HG03025 (cell line): ENCODE results near the gene LRRC28.

ENCODE experiments used
- ATAC-seq: cut with Tn5 transposase; IDR thresholded peaks from one replicate; pipeline ENCODE4 v1.9.1; 2021; ENCODE audit warnings: mild to moderate bottlenecking, moderate library complexity; ENCODE audit not compliant: unreplicated experiment, low FRiP score

Gene LRRC28

DNA sequence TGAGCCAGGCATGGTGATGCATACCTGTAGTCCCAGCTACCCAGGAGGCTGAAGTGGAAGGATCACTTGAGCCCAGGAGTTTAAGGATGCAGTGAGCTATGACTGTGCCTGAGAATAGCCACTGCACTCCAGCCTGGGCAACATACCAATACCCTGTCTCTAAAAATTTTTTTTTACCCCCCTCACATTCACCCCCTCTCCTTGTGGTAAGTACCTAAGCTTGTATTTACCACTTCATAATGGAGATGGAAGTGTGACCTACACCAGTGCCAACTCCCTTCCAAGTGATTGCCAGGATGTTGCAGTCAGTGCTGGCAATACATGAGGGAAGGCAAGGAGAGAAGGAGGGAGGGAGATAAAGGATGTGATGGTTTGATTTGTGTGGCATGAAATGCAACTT is 84.2 kb downstream of the LRRC28 start:
- no peak for ATAC-seq

DNA sequence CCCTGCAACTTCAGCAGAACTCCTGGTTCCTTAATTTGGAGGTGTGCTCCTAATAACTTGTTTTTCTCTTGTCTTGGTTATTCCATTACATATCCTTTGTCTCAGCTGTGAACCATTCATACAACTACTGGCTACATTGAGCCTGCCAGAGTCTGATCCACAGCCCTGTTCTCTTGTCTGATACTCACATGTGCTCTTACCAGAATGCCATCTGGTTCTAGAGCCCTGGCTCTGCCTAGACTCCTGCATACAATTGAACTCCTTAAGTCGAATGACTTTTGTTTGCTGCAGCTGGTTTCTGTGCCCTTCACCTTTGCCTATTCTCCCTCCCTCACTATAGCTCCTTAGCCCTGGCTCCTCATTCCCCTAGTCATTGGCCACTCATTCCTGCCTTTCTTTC is 85.5 kb downstream of the LRRC28 start:
- ATAC-seq: no peak

DNA sequence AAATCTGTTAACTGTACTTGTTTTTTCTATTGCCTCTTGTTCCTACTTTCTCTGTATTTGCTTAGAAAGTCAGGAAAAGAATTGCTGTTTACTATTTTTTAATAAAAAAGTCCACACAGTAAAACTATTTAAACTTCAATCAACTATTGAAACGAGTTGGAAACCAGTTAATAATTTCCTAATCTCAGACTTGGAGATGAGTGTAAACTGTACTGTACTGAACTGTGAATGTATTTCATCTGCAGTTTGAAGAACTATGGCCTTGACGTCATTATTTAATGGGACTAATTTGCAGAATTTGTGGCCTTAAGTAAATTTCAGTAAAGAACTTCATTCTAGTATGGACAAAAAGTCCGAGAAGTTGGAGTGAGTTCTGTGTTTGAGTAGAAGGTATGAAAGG is 89.1 kb downstream of the LRRC28 start:
- ATAC-seq: no peak

DNA sequence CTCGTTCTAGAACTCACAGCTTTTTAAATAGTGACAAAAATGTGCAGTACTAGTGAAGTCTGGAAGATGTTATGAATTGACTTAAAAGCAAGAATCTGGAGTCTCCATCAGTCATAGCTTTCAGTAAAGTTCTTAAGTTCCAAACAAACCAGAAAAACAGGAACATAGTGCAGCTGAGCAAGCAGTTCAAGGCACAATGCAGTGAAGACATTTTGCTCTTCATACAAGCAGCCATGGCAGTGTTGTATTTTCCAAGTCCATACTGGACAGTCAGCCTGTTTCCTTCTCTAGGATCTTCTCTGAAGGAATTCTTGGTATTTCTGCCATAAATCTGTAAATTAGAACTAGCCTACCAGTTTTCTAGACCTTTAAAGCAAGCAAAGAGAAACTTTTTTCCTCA is 90.5 kb downstream of the LRRC28 start:
- no peak for ATAC-seq

DNA sequence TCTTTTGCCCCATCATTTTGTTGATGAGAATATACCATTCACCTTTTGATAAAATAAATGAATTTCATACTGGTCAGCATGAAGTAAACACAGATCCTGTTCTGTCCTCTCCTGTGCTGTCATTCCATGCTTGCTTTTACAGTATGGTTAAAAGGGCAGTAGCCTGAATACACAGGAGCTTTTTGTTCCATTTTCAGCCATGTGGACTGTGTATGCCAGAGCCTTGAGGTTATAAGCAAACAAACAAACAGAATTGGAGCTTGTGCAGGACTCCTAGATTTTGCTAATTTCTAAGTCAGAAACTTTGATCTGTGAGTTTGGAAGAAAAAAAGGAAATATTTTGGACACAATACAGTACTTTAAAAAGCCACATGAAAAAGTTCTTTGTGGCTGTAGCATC is 91.9 kb downstream of the LRRC28 start:
- ATAC-seq: no peak

DNA sequence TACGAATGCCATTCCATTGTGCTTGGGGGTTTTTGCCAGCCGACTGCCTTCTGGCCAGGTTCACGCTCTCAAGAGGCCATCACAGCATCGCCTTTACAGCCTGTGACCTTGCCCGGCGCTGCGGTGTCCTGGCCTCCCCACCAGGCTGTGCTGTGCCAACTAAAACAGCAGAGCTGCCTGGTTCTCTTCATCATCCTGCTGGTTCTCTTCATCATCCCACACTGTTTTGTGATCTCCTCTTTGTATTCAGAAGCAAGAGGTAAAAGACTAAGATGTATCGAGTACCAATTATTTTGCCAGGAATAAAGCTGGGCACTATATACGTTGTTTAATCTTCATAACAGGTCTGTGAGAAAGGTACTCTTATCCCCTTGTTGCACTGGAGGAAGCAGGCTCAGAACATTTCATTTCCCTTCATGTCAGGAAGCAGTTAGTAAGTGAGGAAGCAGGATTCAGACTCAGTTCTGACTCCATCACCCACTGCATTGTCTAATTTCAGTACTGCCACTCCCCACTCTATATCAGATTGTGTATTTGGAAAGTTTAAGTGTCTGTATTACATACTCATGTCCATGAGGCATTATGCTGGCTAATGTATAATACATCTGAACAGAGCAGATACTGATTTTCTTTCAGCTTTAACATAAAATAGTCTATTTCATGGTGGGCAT is 92.7 kb downstream of the LRRC28 start:
- ATAC-seq: no peak

DNA sequence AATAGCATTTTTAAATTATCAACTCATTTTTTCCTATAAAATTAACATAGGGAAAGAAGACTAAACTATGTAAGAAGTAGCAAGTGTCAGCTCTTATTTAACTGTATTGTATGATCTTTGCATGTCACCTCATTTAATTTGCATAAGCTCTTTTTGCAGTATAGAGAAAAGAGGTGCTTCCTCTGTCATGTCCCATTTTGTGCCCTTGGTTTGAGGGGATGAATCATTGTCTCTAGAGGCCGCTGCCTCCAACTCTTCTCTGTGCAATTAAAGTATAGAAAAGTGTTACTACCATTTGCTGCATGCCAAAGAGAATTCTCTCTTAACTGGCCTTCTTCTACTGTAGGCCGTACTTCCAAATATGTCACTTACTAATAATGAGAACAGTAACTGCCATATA is 93.4 kb downstream of the LRRC28 start:
- no peak for ATAC-seq

DNA sequence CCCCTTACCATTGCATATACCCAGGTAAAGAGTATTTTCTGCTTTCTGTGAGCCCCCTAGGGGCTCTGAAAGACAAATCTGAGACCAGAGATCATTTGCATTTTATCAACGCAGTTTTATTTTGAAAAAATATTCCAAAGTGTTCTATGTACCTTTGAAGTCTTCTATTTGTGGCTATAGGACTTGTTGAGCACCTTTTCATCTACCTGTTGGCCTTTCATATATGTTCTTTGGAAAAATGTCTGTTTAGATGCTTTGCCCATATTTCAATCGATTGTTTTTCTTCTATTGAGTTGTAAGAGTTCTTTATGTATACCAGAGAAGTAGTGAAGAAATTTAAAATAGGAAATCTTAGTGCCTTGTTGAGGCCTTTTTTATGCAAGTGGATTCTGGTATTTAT is 94.0 kb downstream of the LRRC28 start:
- no peak for ATAC-seq

DNA sequence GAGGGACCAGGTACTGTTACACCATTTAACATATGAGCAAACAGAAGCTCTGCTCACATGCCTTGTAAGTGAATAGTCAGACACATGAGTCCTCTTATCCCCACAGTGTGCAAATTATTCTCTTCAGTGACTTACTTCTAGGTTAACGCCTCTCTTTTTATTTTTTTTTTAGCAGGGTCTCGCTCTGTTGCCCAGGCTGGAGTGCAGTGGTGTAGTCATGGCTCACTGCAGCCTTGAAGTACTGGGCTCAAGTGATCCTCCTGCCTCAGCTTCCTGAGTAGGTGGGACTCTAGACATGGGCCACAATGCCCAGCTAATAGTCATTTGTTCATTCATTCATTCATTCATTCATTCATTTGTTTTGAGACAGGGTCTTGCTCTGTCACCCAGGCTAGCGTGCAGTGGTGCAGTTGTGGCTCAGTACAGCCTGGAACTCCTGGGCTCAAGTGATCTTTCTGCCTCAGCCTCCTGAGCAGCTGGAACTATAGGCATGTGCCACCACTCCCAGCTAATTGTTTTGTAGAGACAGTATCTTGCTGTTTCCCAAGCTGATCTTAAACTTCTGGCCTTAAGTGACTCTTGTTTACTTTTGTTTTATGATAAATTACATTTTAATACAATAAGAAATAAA is 94.7 kb downstream of the LRRC28 start:
- no peak for ATAC-seq

DNA sequence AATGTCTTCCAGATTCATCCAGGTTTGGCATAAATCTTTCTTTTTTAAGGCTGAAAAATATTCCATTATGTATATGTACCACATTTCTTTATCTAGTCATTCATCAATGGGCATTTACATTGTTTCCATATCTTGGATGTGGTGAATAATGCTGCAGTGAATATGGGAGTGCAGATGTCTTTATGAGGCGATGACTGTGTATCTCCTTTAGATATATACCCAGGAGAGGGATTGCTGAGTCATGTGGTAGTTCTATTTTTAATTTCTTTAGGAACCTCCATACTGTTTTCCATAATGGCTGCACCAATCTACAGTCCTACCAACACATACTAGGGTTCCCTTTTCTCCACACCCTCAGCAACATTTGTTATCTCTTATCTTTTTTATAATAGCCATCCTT is 96.3 kb downstream of the LRRC28 start:
- ATAC-seq: no peak

DNA sequence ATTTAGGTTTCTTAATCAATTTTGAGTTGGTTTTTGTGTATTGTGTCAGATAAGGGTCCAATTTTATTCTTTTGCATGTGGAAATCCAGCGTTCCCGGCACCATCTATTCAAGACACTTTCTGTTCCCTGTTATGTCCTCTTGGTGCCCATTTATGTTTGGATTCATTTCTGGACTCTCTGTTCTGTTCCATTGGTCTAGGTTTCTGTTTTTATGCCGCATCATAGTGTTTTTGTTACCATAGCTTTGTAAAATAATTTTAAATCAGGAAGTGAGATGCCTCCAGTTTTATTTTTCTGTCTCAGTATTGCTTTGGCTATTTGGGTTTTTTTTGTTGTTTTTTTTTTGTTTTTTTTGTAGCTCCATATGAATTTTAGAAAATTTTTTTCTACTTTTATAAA is 97.1 kb downstream of the LRRC28 start:
- no peak for ATAC-seq

DNA sequence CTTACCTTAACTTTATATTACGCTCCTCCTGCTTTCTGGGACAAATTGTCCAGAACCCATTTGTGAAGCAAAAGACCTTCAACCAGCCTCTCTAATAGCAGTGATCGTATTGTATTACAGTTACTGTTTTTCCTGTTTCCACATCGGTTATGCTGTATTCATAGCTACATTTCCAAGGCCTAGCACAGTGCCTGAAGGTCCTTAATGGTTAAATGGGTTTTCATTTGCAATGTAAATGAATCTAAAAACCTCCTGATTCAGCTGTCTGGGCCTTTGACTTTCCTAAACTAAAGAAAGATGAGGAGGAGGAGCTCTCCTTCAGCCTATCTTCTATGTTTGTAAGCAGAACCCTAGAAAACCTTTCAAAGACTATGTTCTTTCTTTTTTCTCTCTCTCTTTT is 99.1 kb downstream of the LRRC28 start:
- ATAC-seq: no peak

DNA sequence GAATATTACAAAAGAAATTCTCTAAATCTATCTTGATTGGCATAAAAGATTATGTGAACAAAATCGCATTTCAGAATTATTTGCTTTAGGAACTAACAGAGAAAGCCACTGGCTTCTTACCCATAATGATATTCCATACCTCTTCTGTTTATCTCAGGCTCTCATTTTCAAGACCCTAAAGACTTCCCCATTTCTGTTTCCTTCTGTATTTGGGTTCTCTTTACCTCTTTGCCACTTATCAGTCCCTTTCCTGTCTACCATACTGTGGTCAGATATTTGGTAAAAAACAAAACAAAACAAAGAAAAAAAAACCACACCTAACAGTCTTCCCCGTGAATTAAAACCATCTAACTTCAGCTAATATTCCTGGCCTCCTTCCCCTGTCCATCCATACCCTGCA is 108.5 kb downstream of the LRRC28 start:
- ATAC-seq: no peak

DNA sequence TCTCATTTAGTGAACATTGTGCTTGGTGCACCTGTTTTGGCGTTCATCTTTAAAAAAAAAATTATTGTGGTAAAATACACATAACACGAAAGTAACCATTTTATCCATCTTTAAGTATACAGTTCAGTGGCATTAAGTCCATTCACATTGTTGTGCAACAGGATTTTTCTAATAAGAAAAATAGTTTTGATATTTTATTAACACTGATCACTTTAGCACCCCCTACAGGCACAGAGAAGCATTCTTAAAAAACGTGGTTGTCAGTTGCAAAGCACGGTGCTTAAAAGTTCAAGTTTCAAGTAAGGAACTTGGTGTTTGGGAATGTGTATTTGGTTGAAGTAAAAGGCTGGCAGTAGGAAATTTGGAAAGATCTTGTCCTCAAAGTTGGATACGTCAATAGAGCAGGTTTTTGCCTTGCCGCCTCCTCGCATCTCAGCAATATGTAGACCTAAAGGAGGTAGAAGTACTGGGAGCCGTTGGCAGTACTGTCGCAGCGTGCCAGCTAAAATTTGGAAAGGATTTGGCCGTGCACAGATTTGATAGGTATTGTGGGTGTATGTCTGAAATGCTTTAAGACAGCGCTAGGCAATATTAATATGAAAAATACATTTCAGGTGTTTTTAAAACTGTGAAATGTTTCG is 110.4 kb downstream of the LRRC28 start:
- no peak for ATAC-seq

DNA sequence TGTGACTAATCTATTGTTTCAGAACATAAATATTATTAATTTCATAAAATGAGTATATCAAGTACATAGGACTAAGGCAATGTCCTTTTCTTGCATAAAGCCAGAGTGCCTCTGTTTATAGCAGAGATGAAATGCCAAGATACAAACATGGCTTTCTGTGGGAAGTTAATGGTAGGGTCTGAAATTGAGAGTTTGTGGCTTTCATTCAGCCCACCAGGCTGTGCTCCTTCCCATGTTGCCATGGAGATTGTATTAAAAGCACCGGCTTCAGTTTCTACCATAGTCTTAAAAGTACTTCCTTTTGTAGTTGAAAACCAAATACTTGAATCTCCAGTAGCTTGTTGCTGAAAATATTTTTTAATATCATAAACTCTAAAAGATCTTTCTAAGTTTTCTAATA is 114.0 kb downstream of the LRRC28 start:
- peak; percentile 69 for ATAC-seq

DNA sequence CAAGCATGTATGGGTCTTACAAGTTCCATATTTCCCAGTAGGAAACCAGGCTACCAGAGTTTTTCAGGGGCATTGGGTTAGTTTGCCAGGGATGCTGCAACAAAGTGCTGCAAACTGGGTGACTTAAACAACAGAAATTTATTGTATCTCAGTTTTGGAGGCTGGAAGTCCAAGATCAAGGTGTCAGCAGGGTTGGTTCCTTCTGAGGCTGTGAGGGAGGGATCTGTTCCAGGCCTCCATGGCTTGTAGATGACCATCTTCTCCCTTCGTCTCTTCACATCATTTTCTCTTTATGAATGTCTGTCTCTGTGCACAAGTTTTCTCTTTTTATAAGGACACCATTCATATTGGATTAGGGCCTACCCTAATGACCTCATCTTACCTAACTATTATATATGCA is 114.7 kb downstream of the LRRC28 start:
- no peak for ATAC-seq

DNA sequence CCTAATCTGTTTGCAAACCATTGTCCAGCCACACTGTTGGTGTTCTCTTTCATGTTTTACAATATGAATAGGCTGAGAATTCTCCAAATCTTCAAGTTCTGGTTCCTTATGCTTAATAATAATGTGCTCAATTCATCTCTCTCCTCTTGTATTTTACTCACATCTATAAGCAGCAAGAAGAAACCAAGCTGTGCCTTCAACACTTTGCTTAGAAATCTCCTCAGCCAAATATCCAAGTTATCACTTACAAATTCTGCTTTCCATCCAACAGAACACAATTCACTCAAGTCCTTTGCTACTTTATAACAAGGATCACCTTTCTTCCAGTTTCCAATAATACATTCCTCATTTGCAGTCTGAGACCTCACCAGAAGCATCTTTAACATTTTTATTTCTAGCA is 117.5 kb downstream of the LRRC28 start:
- ATAC-seq: no peak

DNA sequence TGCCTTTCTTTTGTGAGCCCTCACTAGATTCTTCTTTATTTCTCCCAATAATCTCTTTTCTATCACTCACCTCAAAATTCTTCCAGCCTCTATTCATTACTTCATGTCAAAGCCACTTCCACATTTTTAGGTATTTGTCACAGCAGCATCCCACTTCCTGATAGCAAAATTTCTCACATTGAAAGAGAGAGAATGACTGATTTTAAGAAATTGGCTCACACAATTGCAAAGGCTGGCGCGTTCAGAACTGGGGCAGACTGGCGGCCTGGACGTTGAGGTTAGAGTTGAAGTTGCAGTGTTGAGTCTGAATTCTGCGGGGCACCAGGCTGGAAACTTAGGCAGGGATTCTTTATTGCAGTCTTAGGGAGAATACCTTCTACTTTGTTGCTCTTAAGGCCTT is 117.9 kb downstream of the LRRC28 start:
- ATAC-seq: no peak

DNA sequence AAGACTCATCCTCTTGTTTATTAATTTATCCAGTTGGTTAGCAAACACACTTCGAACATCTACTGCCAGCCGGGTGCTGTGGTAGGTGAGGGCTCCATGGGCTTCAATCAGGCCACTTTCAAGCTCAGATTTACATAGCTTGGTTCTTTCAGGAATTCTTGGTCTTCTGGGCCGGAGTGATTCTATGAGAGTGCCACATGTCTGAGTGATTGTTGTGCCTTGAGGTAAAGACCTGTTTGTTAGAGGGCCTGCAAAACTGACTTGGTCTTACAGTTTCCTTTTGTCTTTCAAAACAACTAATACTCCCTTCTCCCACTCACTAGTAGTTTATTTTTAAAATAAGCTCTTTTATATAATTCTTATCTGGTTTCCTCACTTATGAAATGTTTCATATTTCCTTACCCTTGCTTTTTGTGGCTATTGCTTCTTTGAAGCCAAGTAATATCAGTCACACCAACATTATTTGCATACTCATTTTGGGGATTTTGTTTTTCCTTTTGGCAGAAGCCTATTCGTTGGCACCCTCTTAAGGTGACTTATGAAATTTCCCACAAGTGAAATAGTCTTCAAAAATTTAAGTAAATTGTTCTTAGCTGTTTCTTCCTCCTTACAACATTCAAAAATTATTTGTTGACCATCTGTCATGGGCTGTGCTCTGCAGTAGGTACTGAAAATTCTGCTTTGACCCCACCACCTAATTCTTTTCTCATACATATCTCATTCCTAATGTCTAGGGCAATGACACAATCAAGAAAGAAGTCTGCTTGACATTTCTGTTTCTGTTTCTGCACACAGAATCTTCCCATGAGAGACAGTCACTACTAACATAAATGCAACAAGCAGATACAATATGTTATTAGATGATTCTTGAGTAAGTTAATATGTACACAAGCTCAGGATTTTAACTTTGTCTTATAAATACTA is 120.2 kb downstream of the LRRC28 start:
- ATAC-seq: peak; percentile 66

DNA sequence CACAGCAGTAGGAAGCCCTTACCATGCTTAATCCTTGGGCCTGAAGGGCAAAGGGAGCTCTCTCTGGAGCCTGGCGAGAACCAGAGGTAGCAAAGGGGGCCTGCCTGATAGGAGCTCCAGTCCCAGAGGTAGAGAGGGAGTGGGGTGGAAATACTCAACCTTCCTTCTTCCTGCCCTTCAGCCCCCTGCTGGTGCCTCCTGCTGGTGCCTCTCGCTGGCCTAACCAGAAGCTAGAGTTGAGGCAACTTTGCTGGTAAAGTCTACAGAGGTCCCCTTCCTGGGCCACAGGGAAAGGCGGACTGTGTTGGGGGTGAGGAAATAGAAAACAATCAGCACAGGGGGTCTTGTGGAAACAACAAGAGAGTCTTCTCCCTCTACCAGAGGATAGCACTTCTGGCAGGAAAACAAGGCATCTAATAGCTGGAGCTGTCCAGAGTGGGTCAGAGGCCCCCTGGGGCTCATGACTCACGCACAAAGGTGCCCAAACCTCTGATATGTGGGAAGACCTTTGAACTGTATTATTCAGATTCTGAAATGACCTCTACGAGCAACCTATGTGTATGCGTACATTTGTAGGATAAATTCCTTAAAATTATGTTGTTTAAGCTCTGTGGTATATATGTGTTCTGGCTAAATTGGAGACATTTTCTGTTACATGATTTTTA is 133.9 kb downstream of the LRRC28 start:
- no peak for ATAC-seq

DNA sequence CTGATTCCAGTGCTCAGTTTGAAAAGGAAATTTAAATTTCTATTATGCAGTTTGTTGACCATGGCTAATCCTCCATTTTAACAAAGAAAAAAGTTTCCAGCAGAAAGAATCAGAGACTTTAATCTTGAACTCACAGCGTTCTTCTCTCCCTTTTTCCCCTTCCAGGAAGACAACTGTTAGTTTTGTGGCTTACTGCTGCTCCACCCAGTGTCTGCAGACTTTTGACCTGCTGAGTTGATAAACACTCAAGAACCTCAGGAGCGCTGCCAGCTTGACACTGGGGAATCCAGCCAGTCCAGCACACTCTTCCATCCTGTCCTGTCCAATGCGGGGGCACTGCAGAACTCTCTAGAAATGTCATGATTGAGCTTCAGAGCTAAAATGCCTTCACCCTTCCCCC is 134.6 kb downstream of the LRRC28 start:
- ATAC-seq: no peak
